Measurements from ENCODE around the gene PLEKHH1. TPM values are rescaled to one million over a fixed set of nuclear protein-coding genes. Genes with fewer than 3 reads are reported as not detected.

PLEKHH1 gene
- polyA plus RNA-seq, 3 donors = 0.23 TPM; not detected in 2

DNA sequence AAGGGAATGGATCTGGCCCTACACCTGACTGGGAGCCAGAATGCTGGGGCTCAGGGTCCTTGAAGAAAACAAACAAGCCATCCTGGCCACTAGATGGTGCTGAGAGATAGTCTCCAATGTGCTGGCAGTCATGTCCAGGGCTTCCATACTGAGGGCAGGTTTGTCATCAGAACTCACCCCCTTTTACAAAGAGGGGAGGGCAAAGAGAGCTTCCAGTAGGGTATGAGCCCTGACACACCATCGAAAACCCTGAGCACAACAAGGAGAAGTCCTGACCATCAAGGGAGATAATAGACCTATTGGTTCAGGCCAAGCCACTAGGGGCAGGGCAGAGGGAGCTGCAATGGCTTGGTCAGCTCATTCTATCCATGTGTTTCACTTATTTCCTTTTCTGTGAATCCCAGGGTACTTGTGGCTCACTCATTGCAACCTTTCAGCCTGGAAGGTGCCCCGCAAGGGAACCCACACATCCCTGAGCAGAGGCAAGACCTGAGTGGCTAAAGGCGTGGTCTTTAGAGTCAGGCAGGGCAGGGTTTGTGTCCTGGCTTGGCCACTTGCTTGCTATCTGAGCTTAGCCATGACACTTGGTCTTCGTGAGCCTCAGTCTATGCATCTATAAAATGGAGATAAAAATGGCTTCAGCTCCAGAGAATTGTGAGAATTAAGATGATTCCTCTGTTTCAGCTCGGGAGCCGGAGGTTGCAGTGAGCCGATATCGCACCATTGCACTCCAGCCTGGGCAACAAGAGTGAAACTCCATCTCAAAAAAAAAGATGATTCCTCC lies 6.2 kb upstream of the PLEKHH1 start:
- peak in 2 of 3 donors; percentile 39 to 44 for DNase-seq
- no peak overlapping the region for H3K4me3 Mint-ChIP-seq
- H3K27ac Mint-ChIP-seq = no peak overlapping the region
- Histone ChIP-seq H3K9ac (ENCODE audit: insufficient read depth, low read length, poor library complexity, severe bottlenecking) (no peak overlapping the region), H3K9me3 (replicated peaks in 1 of 2; ENCODE audit: control insufficient read depth in 1 of 2, insufficient read depth in 1 of 2, low read length in 2 of 2) (no peaks in the 10 kb centered on the region), H3K79me2 (ENCODE audit: insufficient read depth, low read length) (no peaks in the 10 kb centered on the region), H3K4me3 (replicated peaks in 1 of 3; ENCODE audit: low read depth in 2 of 3, low read length in 3 of 3) (no peak overlapping the region), H3K4me2 (replicated peaks; ENCODE audit: extremely low read depth, low read length, poor library complexity, severe bottlenecking) (no peak overlapping the region), H3K36me3 (replicated peaks in 1 of 2; ENCODE audit: control insufficient read depth in 1 of 2, insufficient read depth in 2 of 2, low read length in 2 of 2) (no peaks in the 10 kb centered on the region), H3K4me1 (ENCODE audit: control insufficient read depth in 1 of 2, insufficient read depth in 2 of 2, low read length in 2 of 2) (peaks cover 6 to 10% of the 10 kb centered on the region in 2 donors), H3K27me3 (ENCODE audit: control insufficient read depth in 2 of 2, insufficient read depth in 2 of 2, low read length in 2 of 2) (peaks cover 25 to 43% of the 10 kb centered on the region in 2 donors), H4K20me1 (ENCODE audit: insufficient read depth, low read length) (no peaks in the 10 kb centered on the region), H2AFZ (ENCODE audit: insufficient read depth, low read depth, low read length, poor library complexity, severe bottlenecking) (no peak overlapping the region), H3K27ac (ENCODE audit: low read depth in 1 of 2, low read length in 2 of 2) (no peak overlapping the region)
- peaks cover 55 to 68% (median 64%) of the 10 kb centered on the region in 3 donors for H3K27me3 Mint-ChIP-seq (ENCODE audit: low read depth in 3 of 3)
- no peaks in the 10 kb centered on the region for H3K36me3 Mint-ChIP-seq
- peaks cover 12% of the 10 kb centered on the region for H3K4me1 Mint-ChIP-seq
- intact Hi-C loops (cut with micrococcal nuclease) = no loop called here
- TF ChIP-seq, protein P1, sequence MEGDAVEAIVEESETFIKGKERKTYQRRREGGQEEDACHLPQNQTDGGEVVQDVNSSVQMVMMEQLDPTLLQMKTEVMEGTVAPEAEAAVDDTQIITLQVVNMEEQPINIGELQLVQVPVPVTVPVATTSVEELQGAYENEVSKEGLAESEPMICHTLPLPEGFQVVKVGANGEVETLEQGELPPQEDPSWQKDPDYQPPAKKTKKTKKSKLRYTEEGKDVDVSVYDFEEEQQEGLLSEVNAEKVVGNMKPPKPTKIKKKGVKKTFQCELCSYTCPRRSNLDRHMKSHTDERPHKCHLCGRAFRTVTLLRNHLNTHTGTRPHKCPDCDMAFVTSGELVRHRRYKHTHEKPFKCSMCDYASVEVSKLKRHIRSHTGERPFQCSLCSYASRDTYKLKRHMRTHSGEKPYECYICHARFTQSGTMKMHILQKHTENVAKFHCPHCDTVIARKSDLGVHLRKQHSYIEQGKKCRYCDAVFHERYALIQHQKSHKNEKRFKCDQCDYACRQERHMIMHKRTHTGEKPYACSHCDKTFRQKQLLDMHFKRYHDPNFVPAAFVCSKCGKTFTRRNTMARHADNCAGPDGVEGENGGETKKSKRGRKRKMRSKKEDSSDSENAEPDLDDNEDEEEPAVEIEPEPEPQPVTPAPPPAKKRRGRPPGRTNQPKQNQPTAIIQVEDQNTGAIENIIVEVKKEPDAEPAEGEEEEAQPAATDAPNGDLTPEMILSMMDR (IDR thresholded peaks at IDR 0.05) = peak; percentile 74
- 80% methylated on average over 8 of the region's 8 CpGs for WGBS (ENCODE audit: insufficient coverage)
- no peaks in the 10 kb centered on the region for H3K9me3 Mint-ChIP-seq

DNA sequence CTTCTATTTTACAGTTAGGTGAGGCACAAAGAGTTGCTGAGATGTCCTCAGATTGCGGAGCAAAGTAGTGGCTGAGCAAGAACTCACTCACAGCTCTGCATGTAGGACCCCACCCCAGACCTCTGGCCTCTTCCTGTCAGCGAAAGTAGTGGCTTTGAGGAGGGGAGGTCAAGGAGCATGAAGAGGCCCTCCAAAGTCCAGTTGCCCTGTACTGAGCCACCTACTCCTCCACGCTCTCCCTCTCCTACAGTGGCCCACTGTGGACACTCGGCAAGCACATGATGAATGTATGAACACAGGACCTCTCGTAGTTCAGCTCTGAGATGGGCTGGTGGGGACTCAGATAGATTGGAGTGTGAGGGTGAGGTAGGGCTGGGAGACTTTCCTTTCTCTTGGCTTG lies 5.3 kb upstream of the PLEKHH1 start:
- peaks cover 33 to 47% of the 10 kb centered on the region in 2 donors for H3K27me3 ChIP-seq (ENCODE audit: control insufficient read depth in 2 of 2, insufficient read depth in 2 of 2, low read length in 2 of 2)
- DNase-seq = no peak
- H3K4me3 ChIP-seq (replicated peaks in 1 of 3; ENCODE audit: low read depth in 2 of 3, low read length in 3 of 3) = no peak overlapping the region
- peaks cover 58 to 69% (median 65%) of the 10 kb centered on the region in 3 donors for H3K27me3 Mint-ChIP-seq (ENCODE audit: low read depth in 3 of 3)
- no peaks in the 10 kb centered on the region for H4K20me1 ChIP-seq (ENCODE audit: insufficient read depth, low read length)
- H3K4me1 Mint-ChIP-seq = peaks cover 18% of the 10 kb centered on the region
- TF ChIP-seq, protein P1 (IDR thresholded peaks at IDR 0.05) = no peak
- H3K4me3 Mint-ChIP-seq = no peak overlapping the region
- no peaks in the 10 kb centered on the region for H3K9me3 ChIP-seq (replicated peaks in 1 of 2; ENCODE audit: control insufficient read depth in 1 of 2, insufficient read depth in 1 of 2, low read length in 2 of 2)
- H3K4me1 ChIP-seq (ENCODE audit: control insufficient read depth in 1 of 2, insufficient read depth in 2 of 2, low read length in 2 of 2) = peaks cover 11 to 15% of the 10 kb centered on the region in 2 donors
- H3K9ac ChIP-seq (ENCODE audit: insufficient read depth, low read length, poor library complexity, severe bottlenecking) = no peak overlapping the region
- H2AFZ ChIP-seq (ENCODE audit: insufficient read depth, low read depth, low read length, poor library complexity, severe bottlenecking) = no peak overlapping the region
- intact Hi-C loops (cut with micrococcal nuclease) = no loop called here
- H3K4me2 ChIP-seq (replicated peaks; ENCODE audit: extremely low read depth, low read length, poor library complexity, severe bottlenecking) = no peak overlapping the region
- H3K36me3 Mint-ChIP-seq = no peaks in the 10 kb centered on the region
- no peaks in the 10 kb centered on the region for H3K36me3 ChIP-seq (replicated peaks in 1 of 2; ENCODE audit: control insufficient read depth in 1 of 2, insufficient read depth in 2 of 2, low read length in 2 of 2)
- no peaks in the 10 kb centered on the region for H3K79me2 ChIP-seq (ENCODE audit: insufficient read depth, low read length)
- H3K27ac ChIP-seq (ENCODE audit: low read depth in 1 of 2, low read length in 2 of 2) = no peak overlapping the region
- H3K27ac Mint-ChIP-seq = no peak overlapping the region
- peaks cover 0 to 4% (median 0%) of the 10 kb centered on the region in 7 donors for H3K9me3 Mint-ChIP-seq
- no CpG with 5 or more reads among the region's 5 CpGs for WGBS (ENCODE audit: insufficient coverage)

Measured in CD14-positive monocyte (primary cell).